ENCODE data around the gene TFPT.

DNA sequence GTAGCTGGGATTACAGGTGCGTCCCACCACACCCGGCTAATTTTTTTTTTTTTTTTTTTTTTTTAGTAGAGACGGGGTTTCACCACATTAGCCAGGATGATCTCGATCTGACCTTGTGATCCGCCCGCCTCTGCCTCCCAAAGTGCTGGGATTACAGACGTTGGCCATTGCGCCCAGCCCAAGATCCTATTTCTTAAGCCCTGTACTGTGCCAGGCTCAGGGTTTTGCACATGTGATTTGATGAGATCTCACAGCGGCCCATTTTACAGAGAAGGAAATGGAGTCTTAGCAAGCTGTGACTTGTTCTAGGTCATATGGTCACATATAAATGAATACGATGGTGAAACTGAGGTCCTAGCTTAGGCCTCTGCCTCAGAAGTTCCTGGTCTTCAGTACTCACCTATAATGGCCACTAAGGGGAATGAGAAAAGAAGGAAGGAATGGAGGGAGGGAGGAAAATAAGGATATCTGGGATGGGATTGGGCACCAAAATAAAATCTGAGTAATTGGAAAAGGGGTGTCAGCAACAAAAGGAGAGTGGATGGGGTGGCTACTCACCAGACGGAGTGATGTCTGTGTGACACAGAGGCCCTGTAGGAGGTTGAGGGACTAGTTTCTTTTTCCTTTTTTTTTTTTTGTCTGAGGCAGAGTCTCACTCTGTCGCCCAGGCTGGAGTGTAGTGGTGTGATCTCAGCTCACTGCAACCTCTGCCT is 16.1 kb downstream of the TFPT start:
- no peak for TF ChIP-seq ZNF777 (CRISPR knock-in tag; IDR thresholded peaks at IDR 0.05)
- TF ChIP-seq, protein P1, sequence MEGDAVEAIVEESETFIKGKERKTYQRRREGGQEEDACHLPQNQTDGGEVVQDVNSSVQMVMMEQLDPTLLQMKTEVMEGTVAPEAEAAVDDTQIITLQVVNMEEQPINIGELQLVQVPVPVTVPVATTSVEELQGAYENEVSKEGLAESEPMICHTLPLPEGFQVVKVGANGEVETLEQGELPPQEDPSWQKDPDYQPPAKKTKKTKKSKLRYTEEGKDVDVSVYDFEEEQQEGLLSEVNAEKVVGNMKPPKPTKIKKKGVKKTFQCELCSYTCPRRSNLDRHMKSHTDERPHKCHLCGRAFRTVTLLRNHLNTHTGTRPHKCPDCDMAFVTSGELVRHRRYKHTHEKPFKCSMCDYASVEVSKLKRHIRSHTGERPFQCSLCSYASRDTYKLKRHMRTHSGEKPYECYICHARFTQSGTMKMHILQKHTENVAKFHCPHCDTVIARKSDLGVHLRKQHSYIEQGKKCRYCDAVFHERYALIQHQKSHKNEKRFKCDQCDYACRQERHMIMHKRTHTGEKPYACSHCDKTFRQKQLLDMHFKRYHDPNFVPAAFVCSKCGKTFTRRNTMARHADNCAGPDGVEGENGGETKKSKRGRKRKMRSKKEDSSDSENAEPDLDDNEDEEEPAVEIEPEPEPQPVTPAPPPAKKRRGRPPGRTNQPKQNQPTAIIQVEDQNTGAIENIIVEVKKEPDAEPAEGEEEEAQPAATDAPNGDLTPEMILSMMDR (CRISPR knock-in tag; IDR thresholded peaks at IDR 0.05), result no peak
- TF ChIP-seq CEBPG (CRISPR knock-in tag; IDR thresholded peaks at IDR 0.05), result no peak
- TF ChIP-seq RXRB (CRISPR knock-in tag; IDR thresholded peaks at IDR 0.05; ENCODE audit: borderline replicate concordance), result no peak
- no peak for TF ChIP-seq EZH2 (conservative IDR thresholded peaks at IDR 0.05; ENCODE audit: low read depth, low read length)
- TF ChIP-seq, protein P2, sequence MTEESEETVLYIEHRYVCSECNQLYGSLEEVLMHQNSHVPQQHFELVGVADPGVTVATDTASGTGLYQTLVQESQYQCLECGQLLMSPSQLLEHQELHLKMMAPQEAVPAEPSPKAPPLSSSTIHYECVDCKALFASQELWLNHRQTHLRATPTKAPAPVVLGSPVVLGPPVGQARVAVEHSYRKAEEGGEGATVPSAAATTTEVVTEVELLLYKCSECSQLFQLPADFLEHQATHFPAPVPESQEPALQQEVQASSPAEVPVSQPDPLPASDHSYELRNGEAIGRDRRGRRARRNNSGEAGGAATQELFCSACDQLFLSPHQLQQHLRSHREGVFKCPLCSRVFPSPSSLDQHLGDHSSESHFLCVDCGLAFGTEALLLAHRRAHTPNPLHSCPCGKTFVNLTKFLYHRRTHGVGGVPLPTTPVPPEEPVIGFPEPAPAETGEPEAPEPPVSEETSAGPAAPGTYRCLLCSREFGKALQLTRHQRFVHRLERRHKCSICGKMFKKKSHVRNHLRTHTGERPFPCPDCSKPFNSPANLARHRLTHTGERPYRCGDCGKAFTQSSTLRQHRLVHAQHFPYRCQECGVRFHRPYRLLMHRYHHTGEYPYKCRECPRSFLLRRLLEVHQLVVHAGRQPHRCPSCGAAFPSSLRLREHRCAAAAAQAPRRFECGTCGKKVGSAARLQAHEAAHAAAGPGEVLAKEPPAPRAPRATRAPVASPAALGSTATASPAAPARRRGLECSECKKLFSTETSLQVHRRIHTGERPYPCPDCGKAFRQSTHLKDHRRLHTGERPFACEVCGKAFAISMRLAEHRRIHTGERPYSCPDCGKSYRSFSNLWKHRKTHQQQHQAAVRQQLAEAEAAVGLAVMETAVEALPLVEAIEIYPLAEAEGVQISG (CRISPR knock-in tag; IDR thresholded peaks at IDR 0.05), result no peak
- TF ChIP-seq ZNF530 (CRISPR knock-in tag; IDR thresholded peaks at IDR 0.05; ENCODE audit: low read depth), result no peak
- TF ChIP-seq ZBTB7B (CRISPR knock-in tag; IDR thresholded peaks at IDR 0.05), result no peak
- TF ChIP-seq ZBTB8A (CRISPR knock-in tag; IDR thresholded peaks at IDR 0.05; ENCODE audit: borderline replicate concordance, low read depth), result no peak
- TF ChIP-seq, protein P3, sequence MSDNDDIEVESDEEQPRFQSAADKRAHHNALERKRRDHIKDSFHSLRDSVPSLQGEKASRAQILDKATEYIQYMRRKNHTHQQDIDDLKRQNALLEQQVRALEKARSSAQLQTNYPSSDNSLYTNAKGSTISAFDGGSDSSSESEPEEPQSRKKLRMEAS (IDR thresholded peaks at IDR 0.05), result no peak
